ENCODE results near the gene EMX2. TPM values are rescaled to one million over a fixed set of nuclear protein-coding genes. Genes with fewer than 3 reads are reported as not detected.

EMX2 gene
- polyA plus RNA-seq, 1 donor = 11.9 TPM

Other genes with a start within 250 kb of the EMX2 start
- gene PDZD8, start 167.3 kb upstream of the EMX2 start, polyA plus RNA-seq (ENCODE audit: insufficient read length) = 10.7 TPM